ENCODE results near the gene PAX8.

DNA sequence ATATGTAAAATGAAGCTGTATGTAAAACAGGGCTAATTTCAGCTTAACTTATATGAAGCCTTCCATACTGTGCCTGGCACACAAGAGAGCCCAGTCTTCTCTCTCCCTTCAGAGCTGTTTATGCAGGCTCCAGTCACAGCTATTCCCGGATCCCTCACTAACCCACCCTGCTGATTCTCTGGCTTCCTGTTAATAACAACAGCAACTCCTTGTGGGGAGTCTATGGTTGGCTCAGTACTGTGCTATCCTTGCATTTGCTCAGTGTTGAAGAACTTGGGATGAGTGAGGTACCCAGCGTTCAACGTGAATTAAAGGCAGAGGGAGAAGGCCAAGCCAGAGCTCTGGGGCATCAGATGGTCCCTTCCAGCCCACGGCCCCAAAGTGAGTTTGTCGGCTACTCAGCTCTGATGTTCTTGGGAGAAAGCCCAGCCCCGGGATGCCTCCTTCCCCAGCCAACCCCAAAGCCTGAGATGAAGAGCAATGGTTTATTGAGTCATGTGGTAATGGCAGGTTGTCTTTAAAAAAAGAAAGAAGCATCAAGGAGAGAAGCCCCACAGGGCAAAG lies 61.7 kb downstream of the PAX8 start:
- TF ChIP-seq, protein P1, sequence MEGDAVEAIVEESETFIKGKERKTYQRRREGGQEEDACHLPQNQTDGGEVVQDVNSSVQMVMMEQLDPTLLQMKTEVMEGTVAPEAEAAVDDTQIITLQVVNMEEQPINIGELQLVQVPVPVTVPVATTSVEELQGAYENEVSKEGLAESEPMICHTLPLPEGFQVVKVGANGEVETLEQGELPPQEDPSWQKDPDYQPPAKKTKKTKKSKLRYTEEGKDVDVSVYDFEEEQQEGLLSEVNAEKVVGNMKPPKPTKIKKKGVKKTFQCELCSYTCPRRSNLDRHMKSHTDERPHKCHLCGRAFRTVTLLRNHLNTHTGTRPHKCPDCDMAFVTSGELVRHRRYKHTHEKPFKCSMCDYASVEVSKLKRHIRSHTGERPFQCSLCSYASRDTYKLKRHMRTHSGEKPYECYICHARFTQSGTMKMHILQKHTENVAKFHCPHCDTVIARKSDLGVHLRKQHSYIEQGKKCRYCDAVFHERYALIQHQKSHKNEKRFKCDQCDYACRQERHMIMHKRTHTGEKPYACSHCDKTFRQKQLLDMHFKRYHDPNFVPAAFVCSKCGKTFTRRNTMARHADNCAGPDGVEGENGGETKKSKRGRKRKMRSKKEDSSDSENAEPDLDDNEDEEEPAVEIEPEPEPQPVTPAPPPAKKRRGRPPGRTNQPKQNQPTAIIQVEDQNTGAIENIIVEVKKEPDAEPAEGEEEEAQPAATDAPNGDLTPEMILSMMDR (IDR thresholded peaks at IDR 0.05; ENCODE audit: insufficient read depth, low read length, poor library complexity, severe bottlenecking), result no peak
- TF ChIP-seq EZH2phosphoT487 (conservative IDR thresholded peaks at IDR 0.05; ENCODE audit: low read length), result no peak
